ENCODE results near the gene THAP7.
A peak's percentile ranks its signal among the peaks of the same experiment; 100 is the strongest.
"Not testable (repeated sequence)": the region's sequence is repeated elsewhere in the genome, so short reads cannot be mapped to it uniquely, and the experiment has no call there.

The THAP7 gene, protein sequence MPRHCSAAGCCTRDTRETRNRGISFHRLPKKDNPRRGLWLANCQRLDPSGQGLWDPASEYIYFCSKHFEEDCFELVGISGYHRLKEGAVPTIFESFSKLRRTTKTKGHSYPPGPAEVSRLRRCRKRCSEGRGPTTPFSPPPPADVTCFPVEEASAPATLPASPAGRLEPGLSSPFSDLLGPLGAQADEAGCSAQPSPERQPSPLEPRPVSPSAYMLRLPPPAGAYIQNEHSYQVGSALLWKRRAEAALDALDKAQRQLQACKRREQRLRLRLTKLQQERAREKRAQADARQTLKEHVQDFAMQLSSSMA

DNA sequence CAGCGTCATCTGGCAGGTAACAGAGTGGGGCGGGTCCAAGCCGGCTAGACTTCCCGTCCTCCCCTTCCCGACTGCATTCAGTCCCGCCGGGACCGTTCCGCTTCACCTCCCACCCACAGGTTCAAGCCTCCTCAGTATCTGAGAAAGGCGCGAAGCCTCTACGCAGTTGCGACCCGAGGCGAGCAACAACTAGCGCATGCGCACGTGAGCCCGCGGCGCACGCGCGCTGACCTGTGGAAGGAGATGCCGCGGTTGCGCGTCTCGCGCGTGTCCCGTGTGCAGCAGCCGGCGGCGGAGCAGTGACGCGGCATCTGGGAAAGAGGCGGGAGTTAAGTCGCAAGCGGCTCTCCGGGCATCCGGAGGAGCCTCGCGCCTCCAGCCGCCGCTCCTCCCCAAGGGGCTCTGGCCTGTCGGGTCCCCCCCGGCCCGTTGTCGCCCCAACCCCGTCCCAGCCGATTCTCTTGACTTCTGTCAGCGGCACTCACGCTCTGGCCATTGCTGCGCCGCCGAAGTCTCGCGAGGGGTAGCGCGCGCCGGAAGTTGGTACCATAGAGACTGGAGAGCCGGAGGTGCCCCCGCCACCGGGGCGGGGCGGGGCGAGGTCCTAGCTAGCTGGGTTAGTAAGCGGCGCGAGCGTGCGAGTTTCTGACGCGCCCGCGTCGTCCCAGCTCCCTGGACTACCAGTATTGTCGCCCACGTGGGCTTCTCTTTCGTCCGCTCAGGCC is at the start of gene THAP7:
Gene THAP7 (minus strand): TSS at position 518 of the 725 bp plus-strand sequence. CDS start 207 bp downstream, at position 311.
- ChIA-PET POLR2A (ENCODE audit: low non-redundant PET) (interaction anchor here (1.5 kb wide), 1 partner anchor 19 kb away, joined by 6 read pairs; the partner anchor contains the start of gene LZTR1), CTCF (no interaction called here)
- no peak for TF ChIP-seq CTCF (conservative IDR thresholded peaks at IDR 0.05; ENCODE audit: low read depth)

DNA sequence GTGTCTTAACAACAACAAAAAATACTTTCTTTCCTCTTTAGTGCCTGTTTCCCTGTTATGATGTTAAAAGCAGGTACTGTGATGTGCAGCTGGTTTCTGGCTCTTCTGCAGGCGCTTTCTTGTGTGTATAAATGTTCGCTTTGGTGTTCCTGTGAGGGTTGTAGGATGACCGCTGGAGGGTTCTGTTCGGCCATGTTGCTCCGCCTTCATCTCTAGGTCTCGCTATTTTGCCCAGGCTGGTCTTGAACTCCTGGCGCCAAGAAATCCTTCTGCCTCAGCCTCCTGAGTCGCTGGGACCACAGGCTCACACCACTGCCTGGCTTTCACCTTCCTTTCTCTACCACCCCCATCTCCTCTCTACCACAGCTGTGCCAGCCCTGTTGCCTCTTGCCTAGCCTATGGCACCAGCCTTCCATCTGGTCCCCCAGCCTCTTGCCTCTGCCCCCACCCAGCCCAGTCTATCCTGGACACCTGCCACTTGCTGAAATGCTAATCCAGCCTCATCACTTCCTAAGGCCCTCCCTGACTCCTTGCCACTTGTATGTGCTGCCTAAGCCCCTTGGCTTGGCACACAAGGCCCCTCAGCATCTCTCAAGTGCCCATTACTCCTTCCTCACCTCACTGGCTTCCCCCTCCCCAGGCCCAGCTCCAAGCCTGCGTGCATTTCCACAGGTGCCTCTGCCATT is 49.4 kb upstream of the THAP7 start:
- DNase-seq (ENCODE audit: low spot score) = no peak
- CTCF ChIA-PET = interaction anchor here (0.6 kb wide), 1 partner anchor 18 kb away, joined by 4 read pairs; no protein-coding TSS in a partner anchor
- H3K27ac ChIP-seq = peak overlapping the region; percentile 2; the same call in 1 of the 2 replicates
- no peak for TF ChIP-seq CTCF (conservative IDR thresholded peaks at IDR 0.05; ENCODE audit: low read depth)
- POLR2A ChIA-PET (ENCODE audit: low non-redundant PET) = no interaction called here

More for the DNA sequence above, at the start of gene THAP7:
- peak within 1 kb of the TSS; percentile 99 for H3K27ac ChIP-seq
- DNase-seq (ENCODE audit: low spot score) = peak; percentile 83

- DNase-seq (ENCODE audit: low spot score); H3K27ac ChIP-seq; POLR2A ChIA-PET (ENCODE audit: low non-redundant PET); CTCF ChIA-PET: not testable (repeated sequence)
Observed at GRCh38 chr22:21048965-21049364, 47.0 kb upstream of the THAP7 start.

GRCh38 chr22:21048448-21048847 is 46.5 kb upstream of the THAP7 start:
- DNase-seq (ENCODE audit: low spot score); POLR2A ChIA-PET (ENCODE audit: low non-redundant PET); H3K27ac ChIP-seq; CTCF ChIA-PET: not testable (repeated sequence)

- TF ChIP-seq CTCF (conservative IDR thresholded peaks at IDR 0.05; ENCODE audit: low read depth) = no peak
- CTCF ChIA-PET = no interaction called here
- no peak for DNase-seq (ENCODE audit: low spot score)
- POLR2A ChIA-PET (ENCODE audit: low non-redundant PET) = no interaction called here
- no peak overlapping the region for H3K27ac ChIP-seq
Observed at GRCh38 chr22:21047730-21048129, 45.8 kb upstream of the THAP7 start.

DNA sequence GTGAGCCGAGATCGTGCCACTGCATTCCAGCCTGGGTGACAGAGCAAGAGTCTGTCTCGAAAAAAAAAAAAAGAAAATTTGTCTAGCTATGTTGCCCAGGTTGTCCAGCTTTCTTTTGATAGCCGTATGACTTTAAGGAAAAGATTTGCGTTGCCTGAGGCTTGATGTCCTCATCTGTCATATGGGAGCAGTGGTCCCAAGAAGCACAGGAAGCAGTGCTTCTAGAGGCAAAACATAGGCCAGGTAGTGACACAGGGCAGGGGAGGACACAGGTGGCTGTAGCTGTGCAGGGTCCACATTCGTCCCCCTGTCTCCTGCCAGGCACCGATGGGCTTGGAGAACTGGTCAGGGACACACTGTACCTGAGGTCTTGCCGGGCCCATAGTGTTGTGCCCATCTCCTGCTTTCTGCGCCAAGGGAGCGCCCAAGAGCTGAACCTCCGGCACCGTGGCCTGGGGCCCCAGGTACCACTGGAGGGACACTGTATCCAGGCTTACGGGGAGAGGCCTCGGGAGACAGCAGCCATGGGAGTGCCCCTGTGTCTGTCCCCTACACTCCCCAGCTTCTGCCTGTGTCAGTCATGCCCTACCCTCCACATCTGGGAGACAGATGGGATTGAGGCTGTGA is 45.2 kb upstream of the THAP7 start:
- ChIA-PET CTCF (no interaction called here), POLR2A (ENCODE audit: low non-redundant PET) (interaction anchor here (0.6 kb wide), 1 partner anchor 32 kb away, joined by 3 read pairs; no protein-coding TSS in a partner anchor)

More for the DNA sequence above, 45.2 kb upstream of the THAP7 start:
- DNase-seq (ENCODE audit: low spot score) = no peak
- no peak overlapping the region for H3K27ac ChIP-seq
- no peak for TF ChIP-seq CTCF (conservative IDR thresholded peaks at IDR 0.05; ENCODE audit: low read depth)

Data from RWPE1 (cell line).